ENCODE measurements around the gene EP400. TPM values are rescaled to one million over a fixed set of nuclear protein-coding genes. Genes with fewer than 3 reads are reported as not detected.

Gene EP400
- total RNA-seq, 2 donors from 2014 or later: 51.7 to 52.3 TPM

GRCh38 chr12:131909081-131909751, 40.5 kb upstream of the EP400 start:
- H3K4me3 Mint-ChIP-seq: no peak overlapping the region
- no peak for DNase-seq
- peaks cover 4% of the 10 kb centered on the region for H3K4me1 Mint-ChIP-seq (ENCODE audit: low read depth)
- H3K27me3 Mint-ChIP-seq (ENCODE audit: low read depth): no peaks in the 10 kb centered on the region
- no peak overlapping the region for H3K27ac Mint-ChIP-seq
- H3K9me3 Mint-ChIP-seq: no peaks in the 10 kb centered on the region
- no peak for ATAC-seq (replicated peaks in 1 of 2)
- H3K36me3 Mint-ChIP-seq (ENCODE audit: insufficient read depth in 2 of 2): no peaks in the 10 kb centered on the region

- H3K27ac Mint-ChIP-seq: no peak overlapping the region
- H3K27me3 Mint-ChIP-seq (ENCODE audit: low read depth): no peaks in the 10 kb centered on the region
- H3K4me1 Mint-ChIP-seq (ENCODE audit: low read depth): no peaks in the 10 kb centered on the region
- H3K4me3 Mint-ChIP-seq: no peak overlapping the region
- H3K9me3 Mint-ChIP-seq: no peaks in the 10 kb centered on the region
- DNase-seq (no peak), ATAC-seq (replicated peaks in 1 of 2) (no peak)
- no peaks in the 10 kb centered on the region for H3K36me3 Mint-ChIP-seq (ENCODE audit: insufficient read depth in 2 of 2)
These were observed 40.0 kb upstream of the EP400 start for GRCh38 chr12:131909752-131910219.

- ATAC-seq (replicated peaks in 1 of 2): no peak
- H3K4me3 Mint-ChIP-seq: no peak overlapping the region
- no peak for DNase-seq
- H3K27ac Mint-ChIP-seq: no peak overlapping the region
- H3K36me3 Mint-ChIP-seq (ENCODE audit: insufficient read depth in 2 of 2): no peaks in the 10 kb centered on the region
- H3K27me3 Mint-ChIP-seq (ENCODE audit: low read depth): no peaks in the 10 kb centered on the region
- H3K9me3 Mint-ChIP-seq: no peaks in the 10 kb centered on the region
- H3K4me1 Mint-ChIP-seq (ENCODE audit: low read depth): no peaks in the 10 kb centered on the region
These were observed 39.3 kb upstream of the EP400 start for GRCh38 chr12:131910302-131911027.

- no peak for DNase-seq
- H3K4me3 Mint-ChIP-seq: no peak overlapping the region
- H3K36me3 Mint-ChIP-seq (ENCODE audit: insufficient read depth in 2 of 2): no peaks in the 10 kb centered on the region
- H3K27ac Mint-ChIP-seq: no peak overlapping the region
- no peaks in the 10 kb centered on the region for H3K9me3 Mint-ChIP-seq
- ATAC-seq (replicated peaks in 1 of 2): no peak
- no peaks in the 10 kb centered on the region for H3K4me1 Mint-ChIP-seq (ENCODE audit: low read depth)
- H3K27me3 Mint-ChIP-seq (ENCODE audit: low read depth): no peaks in the 10 kb centered on the region
These were observed 38.6 kb upstream of the EP400 start for GRCh38 chr12:131911028-131911650.

- Mint-ChIP-seq H3K36me3 (ENCODE audit: insufficient read depth in 2 of 2) (no peaks in the 10 kb centered on the region), H3K27ac (no peak overlapping the region)
These were observed 37.8 kb upstream of the EP400 start for GRCh38 chr12:131911851-131912477.

GRCh38 chr12:131912518-131913274, 37.0 kb upstream of the EP400 start:
- H3K27me3 Mint-ChIP-seq (ENCODE audit: low read depth): no peaks in the 10 kb centered on the region
- ATAC-seq (replicated peaks in 1 of 2): no peak
- no peaks in the 10 kb centered on the region for H3K4me1 Mint-ChIP-seq (ENCODE audit: low read depth)
- no peak overlapping the region for H3K4me3 Mint-ChIP-seq
- no peaks in the 10 kb centered on the region for H3K36me3 Mint-ChIP-seq (ENCODE audit: insufficient read depth in 2 of 2)
- DNase-seq: no peak
- no peaks in the 10 kb centered on the region for H3K9me3 Mint-ChIP-seq
- no peak overlapping the region for H3K27ac Mint-ChIP-seq

More at GRCh38 chr12:131911851-131912477, 37.8 kb upstream of the EP400 start:
- H3K9me3 Mint-ChIP-seq: no peaks in the 10 kb centered on the region
- H3K27me3 Mint-ChIP-seq (ENCODE audit: low read depth): no peaks in the 10 kb centered on the region
- H3K4me1 Mint-ChIP-seq (ENCODE audit: low read depth): no peaks in the 10 kb centered on the region
- H3K4me3 Mint-ChIP-seq: no peak overlapping the region
- ATAC-seq (replicated peaks in 1 of 2) (no peak), DNase-seq (no peak)

GRCh38 chr12:131913666-131914065, 36.1 kb upstream of the EP400 start:
- Mint-ChIP-seq H3K27me3 (ENCODE audit: low read depth) (no peaks in the 10 kb centered on the region), H3K9me3 (no peaks in the 10 kb centered on the region), H3K4me1 (ENCODE audit: low read depth) (no peaks in the 10 kb centered on the region), H3K27ac (no peak overlapping the region), H3K4me3 (no peak overlapping the region), H3K36me3 (ENCODE audit: insufficient read depth in 2 of 2) (no peaks in the 10 kb centered on the region)
- no peak for DNase-seq
- ATAC-seq (replicated peaks in 1 of 2): no peak

GRCh38 chr12:131914179-131914702, 35.5 kb upstream of the EP400 start:
- H3K4me3 Mint-ChIP-seq: no peak overlapping the region

GRCh38 chr12:131915000-131915689, 34.6 kb upstream of the EP400 start:
- Mint-ChIP-seq H3K27ac (no peak overlapping the region), H3K9me3 (no peaks in the 10 kb centered on the region), H3K36me3 (ENCODE audit: insufficient read depth in 2 of 2) (no peaks in the 10 kb centered on the region), H3K27me3 (ENCODE audit: low read depth) (no peaks in the 10 kb centered on the region), H3K4me3 (no peak overlapping the region), H3K4me1 (ENCODE audit: low read depth) (no peaks in the 10 kb centered on the region)
- DNase-seq (no peak), ATAC-seq (replicated peaks in 1 of 2) (no peak)

More at GRCh38 chr12:131914179-131914702, 35.5 kb upstream of the EP400 start:
- Mint-ChIP-seq H3K27ac (no peak overlapping the region), H3K4me1 (ENCODE audit: low read depth) (no peaks in the 10 kb centered on the region), H3K36me3 (ENCODE audit: insufficient read depth in 2 of 2) (no peaks in the 10 kb centered on the region), H3K27me3 (ENCODE audit: low read depth) (no peaks in the 10 kb centered on the region), H3K9me3 (no peaks in the 10 kb centered on the region)
- ATAC-seq (replicated peaks in 1 of 2) (no peak), DNase-seq (no peak)

GRCh38 chr12:131915823-131916222, 33.9 kb upstream of the EP400 start:
- no peaks in the 10 kb centered on the region for H3K36me3 Mint-ChIP-seq (ENCODE audit: insufficient read depth in 2 of 2)
- H3K27me3 Mint-ChIP-seq (ENCODE audit: low read depth): no peaks in the 10 kb centered on the region
- no peak for ATAC-seq (replicated peaks in 1 of 2)
- H3K4me1 Mint-ChIP-seq (ENCODE audit: low read depth): no peaks in the 10 kb centered on the region
- H3K9me3 Mint-ChIP-seq: no peaks in the 10 kb centered on the region
- no peak overlapping the region for H3K27ac Mint-ChIP-seq
- no peak overlapping the region for H3K4me3 Mint-ChIP-seq
- DNase-seq: no peak

GRCh38 chr12:131916306-131917138, 33.2 kb upstream of the EP400 start:
- H3K27ac Mint-ChIP-seq: no peak overlapping the region
- H3K4me3 Mint-ChIP-seq: no peak overlapping the region
- no peaks in the 10 kb centered on the region for H3K4me1 Mint-ChIP-seq (ENCODE audit: low read depth)
- no peaks in the 10 kb centered on the region for H3K36me3 Mint-ChIP-seq (ENCODE audit: insufficient read depth in 2 of 2)
- H3K27me3 Mint-ChIP-seq (ENCODE audit: low read depth): no peaks in the 10 kb centered on the region
- DNase-seq (no peak), ATAC-seq (replicated peaks in 1 of 2) (no peak)
- no peaks in the 10 kb centered on the region for H3K9me3 Mint-ChIP-seq
